ENCODE results near the gene SHMT1. TPM values are rescaled to one million over a fixed set of nuclear protein-coding genes. Genes with fewer than 3 reads are reported as not detected.

SHMT1 gene
- total and polyA plus RNA-seq, 9 donors = 13.3 to 32.8 (median 19.9) TPM

DNA sequence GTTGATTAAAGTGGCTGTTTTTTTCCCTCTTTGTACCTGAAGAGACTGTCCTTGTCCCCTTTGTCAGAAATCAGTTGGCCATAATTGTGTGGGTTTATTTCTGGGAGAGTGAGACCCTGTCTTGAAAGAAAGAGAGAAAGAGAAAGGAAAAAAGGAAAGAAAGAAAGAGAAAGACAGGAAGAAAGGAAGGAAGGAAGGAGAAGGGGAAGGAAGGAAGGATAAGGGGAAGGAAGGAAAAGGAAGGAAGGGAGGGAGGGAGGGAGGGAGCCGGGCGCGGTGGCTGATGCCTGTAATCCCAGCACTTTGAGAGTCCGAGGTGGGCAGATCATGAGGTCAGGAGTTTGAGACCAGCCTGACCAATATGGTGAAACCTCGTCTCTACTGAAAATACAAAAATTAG is 7.4 kb upstream of the SHMT1 start:
- intact Hi-C loops (cut with DNase I) = no loop called here
- Histone ChIP-seq H3K36me3 (no peaks in the 10 kb centered on the region), H3K4me3 (no peak overlapping the region), H3K4me1 (ENCODE audit: insufficient read depth) (no peaks in the 10 kb centered on the region), H3K27me3 (no peaks in the 10 kb centered on the region), H3K9me3 (no peaks in the 10 kb centered on the region), H3K27ac (no peak overlapping the region)
- DNase-seq = no peak
- TF ChIP-seq EP300 (IDR thresholded peaks at IDR 0.05) (no peak), POLR2A (IDR thresholded peaks at IDR 0.05) (no peak)
- TF ChIP-seq, protein P1, sequence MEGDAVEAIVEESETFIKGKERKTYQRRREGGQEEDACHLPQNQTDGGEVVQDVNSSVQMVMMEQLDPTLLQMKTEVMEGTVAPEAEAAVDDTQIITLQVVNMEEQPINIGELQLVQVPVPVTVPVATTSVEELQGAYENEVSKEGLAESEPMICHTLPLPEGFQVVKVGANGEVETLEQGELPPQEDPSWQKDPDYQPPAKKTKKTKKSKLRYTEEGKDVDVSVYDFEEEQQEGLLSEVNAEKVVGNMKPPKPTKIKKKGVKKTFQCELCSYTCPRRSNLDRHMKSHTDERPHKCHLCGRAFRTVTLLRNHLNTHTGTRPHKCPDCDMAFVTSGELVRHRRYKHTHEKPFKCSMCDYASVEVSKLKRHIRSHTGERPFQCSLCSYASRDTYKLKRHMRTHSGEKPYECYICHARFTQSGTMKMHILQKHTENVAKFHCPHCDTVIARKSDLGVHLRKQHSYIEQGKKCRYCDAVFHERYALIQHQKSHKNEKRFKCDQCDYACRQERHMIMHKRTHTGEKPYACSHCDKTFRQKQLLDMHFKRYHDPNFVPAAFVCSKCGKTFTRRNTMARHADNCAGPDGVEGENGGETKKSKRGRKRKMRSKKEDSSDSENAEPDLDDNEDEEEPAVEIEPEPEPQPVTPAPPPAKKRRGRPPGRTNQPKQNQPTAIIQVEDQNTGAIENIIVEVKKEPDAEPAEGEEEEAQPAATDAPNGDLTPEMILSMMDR (IDR thresholded peaks at IDR 0.05) = no peak
- 75 to 83% (median 77%) methylated on average over 5 of the region's 5 CpGs for WGBS, 3 donors

DNA sequence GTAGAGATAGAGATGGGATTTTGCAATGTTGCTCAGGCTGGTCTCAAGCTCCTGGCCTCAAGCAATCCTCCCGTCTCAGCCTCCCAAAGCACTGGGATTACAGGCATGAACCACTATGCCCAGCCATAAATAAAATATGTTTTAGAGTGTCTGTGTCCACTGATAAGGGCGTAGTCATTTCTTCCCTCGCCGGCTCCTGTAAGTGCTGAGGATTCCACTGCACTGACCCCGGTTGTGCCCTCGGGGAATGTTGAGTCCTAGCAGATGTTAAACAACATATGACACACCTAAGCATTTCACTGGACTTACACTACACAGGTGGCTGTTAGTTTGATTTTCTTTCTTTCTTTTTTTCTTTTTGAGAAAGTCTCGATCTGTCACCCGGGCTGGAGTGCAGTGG is 5.6 kb upstream of the SHMT1 start:
- no peak for TF ChIP-seq EP300 (IDR thresholded peaks at IDR 0.05)
- no peak for TF ChIP-seq POLR2A (IDR thresholded peaks at IDR 0.05)
- TF ChIP-seq, protein P1 (IDR thresholded peaks at IDR 0.05) = no peak
- Histone ChIP-seq H3K4me1 (ENCODE audit: insufficient read depth) (no peaks in the 10 kb centered on the region), H3K27me3 (no peaks in the 10 kb centered on the region), H3K27ac (no peak overlapping the region), H3K36me3 (no peaks in the 10 kb centered on the region), H3K9me3 (no peaks in the 10 kb centered on the region), H3K4me3 (no peak overlapping the region)
- 61 to 68% (median 67%) methylated on average over 8 of the region's 8 CpGs for WGBS, 3 donors
- intact Hi-C loops (cut with DNase I) = no loop called here
- no peak for DNase-seq

DNA sequence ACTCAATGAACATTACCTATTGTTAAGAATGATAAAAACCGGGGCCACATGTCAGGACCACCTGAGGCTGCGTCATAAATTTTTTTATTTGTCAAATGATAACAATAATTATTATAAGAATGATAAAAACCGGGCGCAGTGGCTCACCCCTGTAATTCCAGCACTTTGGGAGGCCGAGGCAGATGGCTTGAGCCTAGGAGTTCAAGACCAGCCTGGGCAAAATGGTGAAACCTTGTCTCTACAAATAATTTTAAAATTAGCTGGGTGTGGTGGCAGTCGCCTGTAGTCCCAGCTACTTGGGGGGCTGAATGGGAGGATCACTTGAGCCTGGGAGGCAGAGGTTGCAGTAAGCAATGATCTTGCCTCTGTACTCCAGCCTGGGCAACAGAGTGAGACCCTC is 816 bp upstream of the SHMT1 start:
- TF ChIP-seq, protein P1 (IDR thresholded peaks at IDR 0.05) = no peak
- TF ChIP-seq EP300 (IDR thresholded peaks at IDR 0.05) (no peak), POLR2A (IDR thresholded peaks at IDR 0.05) (no peak)
- H3K36me3 ChIP-seq = no peaks in the 10 kb centered on the region
- 74 to 84% (median 75%) methylated on average over 6 of the region's 6 CpGs for WGBS, 3 donors
- intact Hi-C loops (cut with DNase I) = no loop called here
- H3K27me3 ChIP-seq = no peaks in the 10 kb centered on the region
- peaks cover 3% of the 10 kb centered on the region for H3K4me1 ChIP-seq (ENCODE audit: insufficient read depth)
- DNase-seq = no peak
- no peak overlapping the region for H3K4me3 ChIP-seq
- H3K27ac ChIP-seq = peak overlapping the region in 1 of 2 donors; percentile 27
- H3K9me3 ChIP-seq = no peaks in the 10 kb centered on the region

DNA sequence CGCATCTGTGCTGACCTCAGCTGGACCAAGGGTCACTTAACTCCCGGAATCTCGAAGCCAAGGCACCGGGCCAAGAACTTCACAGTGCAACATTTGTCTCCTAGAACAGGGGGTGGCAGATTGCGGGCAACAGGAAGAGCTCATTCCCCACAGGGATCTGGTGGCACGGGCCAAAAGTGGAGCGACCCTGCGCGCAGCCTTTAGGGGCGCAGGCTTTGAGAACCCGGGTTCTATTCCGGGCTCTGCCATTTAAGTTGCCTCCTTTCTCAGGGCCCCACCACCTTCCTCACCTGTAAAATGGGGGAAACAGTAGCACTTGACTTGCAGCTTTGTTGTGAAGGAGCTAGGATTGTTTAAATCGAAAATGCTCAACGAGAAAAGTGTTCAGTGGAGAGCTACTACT is 651 bp downstream of the SHMT1 start:
- 7 to 12% (median 12%) methylated on average over 14 of the region's 14 CpGs for WGBS, 3 donors
- intact Hi-C loops (cut with DNase I) = no loop called here

More for the DNA sequence above, 651 bp downstream of the SHMT1 start:
- Histone ChIP-seq H3K36me3 (no peaks in the 10 kb centered on the region), H3K9me3 (no peaks in the 10 kb centered on the region), H3K4me3 (peak overlapping the region; percentile 79), H3K27me3 (no peaks in the 10 kb centered on the region), H3K4me1 (ENCODE audit: insufficient read depth) (peaks cover 3% of the 10 kb centered on the region), H3K27ac (peak overlapping the region; percentile 63 to 64)
- DNase-seq = peak; percentile 52 to 82 (median 59)
- TF ChIP-seq, protein P1 (IDR thresholded peaks at IDR 0.05) = no peak
- TF ChIP-seq EP300 (IDR thresholded peaks at IDR 0.05) = no peak
- no peak for TF ChIP-seq POLR2A (IDR thresholded peaks at IDR 0.05)
